GM19099 (cell line): ENCODE measurements around the gene LRRC3.

ENCODE experiments used
- POLR2A ChIP-seq: IDR thresholded peaks from 3 replicates; pipeline ENCODE4 v1.6.1; 2011; ENCODE audit warnings: low read depth; ENCODE audit not compliant: insufficient read length; ENCODE audit errors: extremely low read depth

Gene LRRC3

DNA sequence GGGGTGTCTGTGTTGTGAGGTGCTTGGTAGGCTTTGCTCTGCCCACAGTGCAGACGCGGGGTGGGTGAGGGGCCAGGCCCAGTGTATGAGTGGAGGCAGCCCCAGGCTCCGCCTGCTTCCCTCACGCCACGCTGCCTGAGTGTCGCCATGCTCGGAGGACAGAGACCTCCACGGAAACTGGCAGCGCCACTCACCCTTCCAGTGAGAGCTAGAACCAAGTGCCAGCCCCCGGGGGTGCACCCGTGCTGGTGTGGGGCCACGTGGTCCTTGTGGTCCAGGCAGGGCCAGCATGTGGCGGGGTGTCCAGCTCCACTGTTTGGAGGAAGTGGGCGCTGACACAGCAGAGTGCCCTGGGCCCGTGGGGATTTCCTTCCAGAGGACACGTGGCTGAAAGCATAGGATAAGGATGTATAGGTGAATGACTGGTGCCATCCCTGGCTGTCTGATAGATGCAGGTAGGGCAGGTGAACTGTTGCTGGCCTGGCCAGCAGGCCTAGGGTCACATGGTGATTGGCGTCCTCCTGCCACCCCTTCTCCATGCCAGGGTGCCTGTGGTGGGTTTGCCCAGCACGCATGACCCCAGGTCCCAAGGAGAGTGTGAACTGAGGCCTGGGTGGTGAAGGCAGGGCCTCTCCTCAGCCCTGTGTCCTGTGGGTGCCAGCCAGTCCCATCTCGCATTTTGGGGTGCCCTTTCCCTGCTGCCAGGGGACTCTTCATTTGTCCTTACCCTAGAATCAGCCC is 3.8 kb downstream of the LRRC3 start:
- TF ChIP-seq POLR2A = no peak

DNA sequence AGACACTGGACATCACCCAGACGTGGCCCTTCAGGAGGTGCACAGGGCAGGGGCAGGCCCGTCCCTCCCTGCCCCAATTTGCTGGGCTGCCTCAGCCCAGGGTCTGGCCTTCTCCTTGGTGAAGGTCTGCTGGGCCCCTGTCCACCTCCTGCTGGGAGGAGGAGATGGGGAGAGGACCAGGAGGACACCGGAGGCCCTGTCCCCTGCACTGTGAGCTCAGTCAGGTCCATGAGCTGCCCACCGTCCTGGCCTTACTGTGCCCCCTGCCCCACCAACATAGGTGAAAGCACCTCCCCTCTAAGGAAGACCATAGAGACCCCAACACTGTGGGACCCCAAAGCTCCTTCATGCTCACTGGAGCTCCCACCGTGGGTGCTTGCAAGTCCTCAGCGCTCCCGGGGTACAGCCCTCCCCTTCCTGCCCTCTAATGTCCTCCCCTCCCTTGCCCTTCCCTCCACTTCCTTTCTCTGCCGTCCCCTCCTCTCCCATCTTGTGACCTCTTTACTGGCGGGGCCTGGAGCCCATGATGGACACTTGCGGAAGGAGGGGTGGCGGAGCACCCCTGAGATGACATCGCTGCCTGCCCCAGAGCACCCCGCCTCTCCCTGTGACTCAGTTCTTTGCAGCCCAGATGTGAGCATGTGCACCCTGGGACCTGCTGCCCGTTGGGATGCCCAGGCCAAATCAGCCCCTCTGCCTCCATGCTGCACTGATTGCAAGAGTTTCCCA is 4.6 kb downstream of the LRRC3 start:
- no peak for TF ChIP-seq POLR2A

- no peak for TF ChIP-seq POLR2A
These were observed 5.1 kb downstream of the LRRC3 start for GRCh38 chr21:44460441-44460755.

DNA sequence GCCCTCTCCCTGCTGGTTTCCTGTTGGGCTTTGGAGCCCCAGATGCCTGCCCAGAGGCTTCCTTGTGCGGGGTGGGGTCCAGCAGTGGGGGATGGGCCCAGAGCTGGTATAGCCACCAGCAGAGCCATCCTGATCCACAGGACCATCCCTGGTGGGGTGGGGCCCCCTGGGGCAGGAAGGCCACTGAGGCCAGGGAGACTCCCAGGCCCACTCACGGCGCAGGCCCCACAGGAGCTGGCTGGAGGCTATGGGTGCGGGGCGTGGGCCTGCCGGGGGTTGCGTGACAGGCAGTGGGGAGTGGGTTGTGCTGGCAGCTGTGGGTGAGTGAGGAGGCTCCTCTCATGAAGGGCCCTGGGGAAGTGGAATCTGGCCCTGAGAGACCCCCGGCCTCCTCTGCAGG is 5.7 kb downstream of the LRRC3 start:
- TF ChIP-seq POLR2A = no peak

DNA sequence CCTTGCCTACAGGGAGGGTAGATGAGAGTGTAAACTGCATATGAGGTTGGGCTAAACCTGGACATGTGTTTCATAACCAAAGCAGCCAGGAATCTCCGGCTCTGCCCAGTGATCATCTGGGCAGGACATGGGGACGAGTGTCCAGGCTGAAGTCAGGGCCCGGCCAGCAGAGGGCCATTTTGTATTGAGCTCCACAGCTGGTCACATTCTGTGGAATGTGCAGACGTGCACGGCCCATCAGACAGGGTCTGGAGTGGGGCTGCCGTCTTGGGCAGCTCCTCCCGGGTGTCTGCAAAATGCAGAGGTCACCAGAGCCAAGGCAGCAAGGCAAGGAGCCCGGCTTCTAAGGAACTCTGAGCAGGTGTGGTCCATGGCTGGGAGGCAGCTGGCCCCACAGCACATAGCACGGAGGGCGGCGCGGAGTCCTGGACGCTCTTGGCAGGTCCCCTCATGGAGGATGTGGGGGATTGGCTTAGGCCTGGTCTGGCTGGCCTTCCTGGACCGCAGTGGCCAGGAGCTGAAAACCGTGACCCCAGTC is 6.2 kb downstream of the LRRC3 start:
- TF ChIP-seq POLR2A = no peak

GRCh38 chr21:44462086-44462833 is 7.0 kb downstream of the LRRC3 start:
- no peak for TF ChIP-seq POLR2A

DNA sequence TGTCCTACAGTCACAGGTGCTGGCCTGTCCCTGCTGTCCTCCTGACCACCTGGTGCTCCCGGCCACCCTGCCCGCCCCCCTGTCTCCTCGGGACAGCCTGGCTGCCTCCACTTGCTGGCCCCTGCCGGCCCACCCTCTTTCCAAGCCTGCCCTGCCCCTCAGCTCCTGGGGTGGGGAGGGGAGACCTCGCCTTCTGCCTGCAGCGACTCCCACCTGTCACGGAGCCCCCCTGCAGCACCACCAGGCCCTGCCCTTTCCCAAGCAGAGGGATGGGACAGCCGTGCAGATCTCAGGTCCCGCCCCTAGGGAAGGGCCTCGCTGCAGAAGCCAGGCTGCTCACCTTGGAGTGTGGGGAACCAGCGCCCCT is 7.5 kb downstream of the LRRC3 start:
- TF ChIP-seq POLR2A = no peak

DNA sequence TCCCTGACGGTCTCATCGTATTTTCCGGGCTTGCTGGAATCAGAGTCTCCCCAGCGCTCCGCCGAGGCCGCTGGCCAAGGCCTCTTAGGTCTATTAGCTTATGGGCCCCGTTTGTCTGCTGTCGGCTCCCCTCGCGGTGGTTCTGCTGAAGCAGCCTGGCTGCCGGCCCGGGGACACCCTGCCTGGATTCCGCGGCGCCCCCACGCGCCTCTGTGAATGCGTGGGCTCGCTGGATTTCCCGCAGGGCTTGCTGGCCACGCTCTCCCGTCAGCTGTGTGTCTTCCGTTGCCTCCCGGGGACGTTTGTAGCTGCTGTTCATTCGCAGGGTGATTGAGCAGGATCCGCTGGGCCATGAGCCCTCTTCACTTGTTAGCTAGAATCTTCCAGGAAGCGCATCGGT is 8.4 kb downstream of the LRRC3 start:
- no peak for TF ChIP-seq POLR2A

- no peak for TF ChIP-seq POLR2A
These were observed 9.0 kb downstream of the LRRC3 start for GRCh38 chr21:44464351-44464750.

GRCh38 chr21:44466351-44466954 is 11.1 kb downstream of the LRRC3 start:
- no peak for TF ChIP-seq POLR2A

- TF ChIP-seq POLR2A = no peak
These were observed 11.9 kb downstream of the LRRC3 start for GRCh38 chr21:44466996-44467858.

GRCh38 chr21:44467859-44468195 is 12.5 kb downstream of the LRRC3 start:
- TF ChIP-seq POLR2A = no peak

DNA sequence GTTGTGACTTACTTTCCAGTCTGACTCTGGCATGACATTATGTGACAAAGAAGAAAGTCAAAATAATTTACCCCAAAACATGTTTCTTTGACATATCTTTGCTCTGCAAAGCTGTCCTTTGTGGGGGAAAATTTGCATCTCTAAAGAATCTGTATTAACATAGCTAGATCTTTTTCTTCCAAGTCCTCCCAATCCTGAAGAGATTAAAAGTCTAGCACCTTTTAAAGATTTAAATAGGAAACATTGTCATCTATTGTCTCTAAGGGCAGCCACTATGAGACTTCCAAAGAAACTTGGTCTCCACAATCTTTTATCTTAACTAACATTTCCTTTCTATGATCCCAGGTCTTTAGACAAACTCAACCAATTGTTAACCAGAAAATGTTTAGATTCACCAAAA is 16.0 kb downstream of the LRRC3 start:
- TF ChIP-seq POLR2A = no peak

DNA sequence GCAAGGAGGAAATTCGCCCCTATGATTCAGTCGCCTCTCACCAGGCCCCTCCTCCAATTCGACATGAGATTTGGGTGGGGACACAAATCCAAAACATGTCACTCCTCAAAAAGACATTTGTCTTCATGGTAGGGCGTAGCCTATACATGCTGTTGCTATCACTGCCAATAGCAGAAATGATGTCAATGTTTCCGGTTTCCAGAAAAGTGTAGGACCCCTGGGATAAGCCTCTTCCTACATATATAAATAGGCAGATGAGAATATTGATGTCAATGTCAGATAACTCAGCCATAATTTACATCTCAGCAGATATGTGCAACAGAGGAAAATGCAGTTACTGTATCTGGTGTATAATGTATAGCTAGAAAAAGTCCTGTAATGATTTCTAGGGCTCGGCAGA is 16.7 kb downstream of the LRRC3 start:
- TF ChIP-seq POLR2A = no peak
